Fibroblast of lung (primary cell): ENCODE results near the gene RANBP3. TPM values are rescaled to one million over a fixed set of nuclear protein-coding genes. Genes with fewer than 3 reads are reported as not detected.

Experiments
- DNase-seq, 2 donors: peaks; one replicate each; pipeline versions ENCODE4 v3.0.0 to v3.0.0-alpha.2; 2010; ENCODE audit warnings: low read depth in 2 of 2
- H2AFZ ChIP-seq: 2 replicates; pipeline ENCODE4 v1.5.1; 2012; ENCODE audit warnings: low read length, control low read depth, inconsistent platforms
- H3K27ac ChIP-seq: 2 replicates; pipeline ENCODE4 v1.5.1; 2011; ENCODE audit warnings: low read length, control low read depth; ENCODE audit not compliant: insufficient read depth
- H3K27me3 ChIP-seq: 2 replicates; pipeline ENCODE4 v1.5.1; 2011; ENCODE audit warnings: mild to moderate bottlenecking, low read length; ENCODE audit not compliant: control insufficient read depth, insufficient read depth
- H3K36me3 ChIP-seq: 2 replicates; pipeline ENCODE4 v1.5.1; 2011; ENCODE audit warnings: low read length; ENCODE audit not compliant: control insufficient read depth, insufficient read depth
- H3K4me1 ChIP-seq: 2 replicates; pipeline ENCODE4 v1.5.1; 2011; ENCODE audit warnings: low read length; ENCODE audit not compliant: control insufficient read depth, insufficient read depth; ENCODE audit errors: extremely low read depth
- H3K4me2 ChIP-seq: 2 replicates; pipeline ENCODE4 v1.5.1; 2011; ENCODE audit warnings: low read length, control low read depth; ENCODE audit not compliant: insufficient read depth; ENCODE audit errors: extremely low read depth
- H3K4me3 ChIP-seq, 4 experiments: fragments of 200-600 bp in 1 of 4; sonication (generic) in 1 of 4; replicated peaks in 1 of 4; 2 replicates each; pipeline ENCODE4 v1.5.1; 2011 to 2016; ENCODE audit warnings: low read length in 4 of 4, low read depth in 3 of 4, mild to moderate bottlenecking in 3 of 4, control low read depth in 2 of 4, inconsistent platforms in 1 of 4, mixed read lengths in 1 of 4; ENCODE audit not compliant: insufficient read depth in 1 of 4; ENCODE audit errors: control extremely low read depth in 1 of 4
- H3K79me2 ChIP-seq: 2 replicates; pipeline ENCODE4 v1.5.1; 2012; ENCODE audit warnings: mild to moderate bottlenecking, low read length, inconsistent platforms; ENCODE audit not compliant: control insufficient read depth, insufficient read depth
- H3K9ac ChIP-seq: 2 replicates; pipeline ENCODE4 v1.5.1; 2011; ENCODE audit warnings: mild to moderate bottlenecking, low read length, control low read depth; ENCODE audit not compliant: insufficient read depth
- H3K9me3 ChIP-seq: 2 replicates; pipeline ENCODE4 v1.5.1; 2012; ENCODE audit warnings: low read depth, low read length; ENCODE audit not compliant: control insufficient read depth, insufficient read depth
- H4K20me1 ChIP-seq: 2 replicates; pipeline ENCODE4 v1.5.1; 2011; ENCODE audit warnings: low read length; ENCODE audit not compliant: control insufficient read depth, insufficient read depth; ENCODE audit errors: extremely low read depth
- EZH2 ChIP-seq: IDR thresholded peaks from 2 replicates; pipeline ENCODE4 v1.5.1; 2012; ENCODE audit warnings: low read length, control low read depth, mild to moderate bottlenecking; ENCODE audit errors: missing control alignments
- polyA plus RNA-seq, 2 donors: library from polyadenylated mRNA; depleted of rRNA in 1 of 2; stranded (reverse) in 1 of 2; unstranded in 1 of 2; fragments of >200 nt; gene quantifications; 2 replicates each; pipeline ENCODE4 v1.2.1, GENCODE V29; 2011 to 2012; ENCODE audit warnings: missing spikeins in 1 of 2
- total RNA-seq: library from RNA; depleted of rRNA; stranded (reverse); fragments of >200 nt; gene quantifications from 2 replicates; pipeline ENCODE4 v1.2.1, GENCODE V29; 2014
- TF ChIP-seq, protein P1 (sequence below), 2 donors: IDR thresholded peaks in 1 of 2; conservative IDR thresholded peaks in 1 of 2; 1 replicate in 1 of 2; 2 replicates in 1 of 2; pipeline ENCODE4 v1.5.1; 2011 to 2012; ENCODE audit warnings: low read length in 2 of 2, control low read depth in 1 of 2, inconsistent platforms in 1 of 2, low read depth in 1 of 2, mild to moderate bottlenecking in 1 of 2

Gene RANBP3
- total and polyA plus RNA-seq, 2 donors (not counting 1 experiment from before 2014, with no cell fraction given) = 39.8 to 59.4 TPM

- peak overlapping the region; percentile 83 for H3K9ac ChIP-seq
- no peak for DNase-seq
- peak overlapping the region; percentile 42 for H2AFZ ChIP-seq
- H3K4me2 ChIP-seq = peak overlapping the region; percentile 70
- H3K36me3 ChIP-seq = peaks cover under 1% of the 10 kb centered on the region
- TF ChIP-seq, protein P1, sequence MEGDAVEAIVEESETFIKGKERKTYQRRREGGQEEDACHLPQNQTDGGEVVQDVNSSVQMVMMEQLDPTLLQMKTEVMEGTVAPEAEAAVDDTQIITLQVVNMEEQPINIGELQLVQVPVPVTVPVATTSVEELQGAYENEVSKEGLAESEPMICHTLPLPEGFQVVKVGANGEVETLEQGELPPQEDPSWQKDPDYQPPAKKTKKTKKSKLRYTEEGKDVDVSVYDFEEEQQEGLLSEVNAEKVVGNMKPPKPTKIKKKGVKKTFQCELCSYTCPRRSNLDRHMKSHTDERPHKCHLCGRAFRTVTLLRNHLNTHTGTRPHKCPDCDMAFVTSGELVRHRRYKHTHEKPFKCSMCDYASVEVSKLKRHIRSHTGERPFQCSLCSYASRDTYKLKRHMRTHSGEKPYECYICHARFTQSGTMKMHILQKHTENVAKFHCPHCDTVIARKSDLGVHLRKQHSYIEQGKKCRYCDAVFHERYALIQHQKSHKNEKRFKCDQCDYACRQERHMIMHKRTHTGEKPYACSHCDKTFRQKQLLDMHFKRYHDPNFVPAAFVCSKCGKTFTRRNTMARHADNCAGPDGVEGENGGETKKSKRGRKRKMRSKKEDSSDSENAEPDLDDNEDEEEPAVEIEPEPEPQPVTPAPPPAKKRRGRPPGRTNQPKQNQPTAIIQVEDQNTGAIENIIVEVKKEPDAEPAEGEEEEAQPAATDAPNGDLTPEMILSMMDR (conservative IDR thresholded peaks at IDR 0.05 in 1 of 2, IDR thresholded peaks at IDR 0.05 in 1 of 2; ENCODE audit: low read depth in 1 of 2, low read length in 2 of 2) = no peak
- TF ChIP-seq EZH2 = no peak
- H3K4me1 ChIP-seq = peaks cover 24% of the 10 kb centered on the region
- H4K20me1 ChIP-seq = no peaks in the 10 kb centered on the region
- H3K27ac ChIP-seq = peak overlapping the region; percentile 65
- H3K79me2 ChIP-seq = peaks cover 45% of the 10 kb centered on the region
- H3K9me3 ChIP-seq = no peaks in the 10 kb centered on the region
- H3K4me3 ChIP-seq = peak overlapping the region; percentile 56 to 91 (median 66)
- no peaks in the 10 kb centered on the region for H3K27me3 ChIP-seq
Observed at GRCh38 chr19:5978606-5979552, 939 bp upstream of the RANBP3 start.

DNA sequence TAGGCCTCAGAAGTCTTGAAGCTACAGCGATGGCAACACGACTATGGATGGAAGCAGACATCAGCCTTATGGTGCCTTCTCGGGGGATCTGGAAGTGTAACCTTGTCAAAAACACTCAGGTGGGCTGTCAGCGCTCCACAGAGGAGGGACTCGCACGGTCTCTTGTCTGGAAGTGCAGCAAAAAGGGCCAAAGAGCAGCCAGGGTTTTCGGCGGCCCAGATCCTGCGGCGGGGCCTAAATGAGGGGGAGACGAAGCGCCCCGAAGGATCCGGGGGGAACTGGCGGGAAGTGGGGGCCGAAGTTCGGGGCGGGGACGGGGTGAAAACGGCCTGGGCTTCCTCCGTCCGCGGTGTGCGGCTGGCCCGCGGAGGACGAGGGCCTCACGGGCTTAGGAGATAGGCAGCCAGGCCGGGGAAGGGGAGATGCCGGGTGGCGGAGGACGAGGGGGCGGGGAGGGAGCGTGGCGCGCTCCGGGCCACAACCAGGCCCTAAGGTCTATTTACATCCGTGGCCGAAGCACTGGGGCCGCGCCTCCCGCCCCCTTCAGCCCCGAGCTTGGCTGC lies 637 bp downstream of the RANBP3 start:
- no peak for TF ChIP-seq EZH2
- TF ChIP-seq, protein P1 (conservative IDR thresholded peaks at IDR 0.05 in 1 of 2, IDR thresholded peaks at IDR 0.05 in 1 of 2; ENCODE audit: low read depth in 1 of 2, low read length in 2 of 2) = no peak
- Histone ChIP-seq H4K20me1 (no peaks in the 10 kb centered on the region), H3K79me2 (peaks cover 60% of the 10 kb centered on the region), H3K4me2 (peak overlapping the region; percentile 98), H3K36me3 (peaks cover 7% of the 10 kb centered on the region), H3K27me3 (no peaks in the 10 kb centered on the region), H3K27ac (peak overlapping the region; percentile 73), H3K4me3 (peak overlapping the region; percentile 90 to 92 (median 90)), H3K4me1 (peaks cover 24% of the 10 kb centered on the region), H3K9me3 (no peaks in the 10 kb centered on the region), H2AFZ (no peak overlapping the region), H3K9ac (peak overlapping the region; percentile 94)
- no peak for DNase-seq

- Histone ChIP-seq H2AFZ (no peak overlapping the region), H3K4me3 (peak overlapping the region; percentile 90 to 92 (median 90)), H3K27ac (peak overlapping the region; percentile 73), H4K20me1 (no peaks in the 10 kb centered on the region), H3K36me3 (peaks cover 7% of the 10 kb centered on the region), H3K27me3 (no peaks in the 10 kb centered on the region), H3K79me2 (peaks cover 65% of the 10 kb centered on the region), H3K4me1 (peaks cover 24% of the 10 kb centered on the region), H3K9ac (peak overlapping the region; percentile 94), H3K9me3 (no peaks in the 10 kb centered on the region), H3K4me2 (peak overlapping the region; percentile 98)
- DNase-seq = no peak
- TF ChIP-seq, protein P1 (conservative IDR thresholded peaks at IDR 0.05 in 1 of 2, IDR thresholded peaks at IDR 0.05 in 1 of 2; ENCODE audit: low read depth in 1 of 2, low read length in 2 of 2) = no peak
- no peak for TF ChIP-seq EZH2
Observed at GRCh38 chr19:5976768-5977167, 1.2 kb downstream of the RANBP3 start.
